C4-2B (cell line): ENCODE data around the gene SERPINE1.

Experiments used
- ZFX ChIP-seq: fragments of 450-650 bp; IDR thresholded peaks from 2 replicates; pipeline ENCODE4 v1.6.1; 2017
- TF ChIP-seq, protein P1 (sequence below): fragments of 450-650 bp; conservative IDR thresholded peaks from 2 replicates; pipeline ENCODE4 v1.5.1; 2017; ENCODE audit warnings: mild to moderate bottlenecking

DNA sequence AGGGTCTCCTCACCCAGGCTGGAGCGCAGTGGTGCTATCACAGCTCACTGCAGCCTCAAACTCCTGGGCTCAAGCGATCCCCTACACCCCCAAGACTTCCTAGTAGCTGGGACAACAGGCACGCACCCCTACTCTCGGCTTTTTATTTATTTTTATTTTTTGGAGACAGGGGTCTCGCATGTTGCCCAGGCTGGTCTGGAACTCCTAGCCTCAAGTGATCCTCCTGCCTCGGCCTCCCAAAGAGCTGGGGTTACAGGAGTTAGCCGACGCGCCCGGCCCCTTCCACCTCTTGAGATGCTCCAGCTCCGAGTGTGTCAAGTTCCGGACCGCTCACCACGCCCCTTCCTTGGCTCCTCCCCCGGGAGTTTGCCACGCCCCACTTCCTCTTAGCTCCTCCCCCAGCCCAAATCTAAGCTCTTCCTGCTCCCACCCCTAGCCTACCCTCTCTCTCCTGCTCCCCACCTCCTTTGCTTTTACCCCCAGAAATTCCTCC, 46.9 kb downstream of the SERPINE1 start:
- TF ChIP-seq, protein P1, sequence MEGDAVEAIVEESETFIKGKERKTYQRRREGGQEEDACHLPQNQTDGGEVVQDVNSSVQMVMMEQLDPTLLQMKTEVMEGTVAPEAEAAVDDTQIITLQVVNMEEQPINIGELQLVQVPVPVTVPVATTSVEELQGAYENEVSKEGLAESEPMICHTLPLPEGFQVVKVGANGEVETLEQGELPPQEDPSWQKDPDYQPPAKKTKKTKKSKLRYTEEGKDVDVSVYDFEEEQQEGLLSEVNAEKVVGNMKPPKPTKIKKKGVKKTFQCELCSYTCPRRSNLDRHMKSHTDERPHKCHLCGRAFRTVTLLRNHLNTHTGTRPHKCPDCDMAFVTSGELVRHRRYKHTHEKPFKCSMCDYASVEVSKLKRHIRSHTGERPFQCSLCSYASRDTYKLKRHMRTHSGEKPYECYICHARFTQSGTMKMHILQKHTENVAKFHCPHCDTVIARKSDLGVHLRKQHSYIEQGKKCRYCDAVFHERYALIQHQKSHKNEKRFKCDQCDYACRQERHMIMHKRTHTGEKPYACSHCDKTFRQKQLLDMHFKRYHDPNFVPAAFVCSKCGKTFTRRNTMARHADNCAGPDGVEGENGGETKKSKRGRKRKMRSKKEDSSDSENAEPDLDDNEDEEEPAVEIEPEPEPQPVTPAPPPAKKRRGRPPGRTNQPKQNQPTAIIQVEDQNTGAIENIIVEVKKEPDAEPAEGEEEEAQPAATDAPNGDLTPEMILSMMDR, result no peak
- no peak for TF ChIP-seq ZFX
